ENCODE measurements around the gene SYNDIG1L.

Gene SYNDIG1L

GRCh38 chr14:74362361-74362915 lies 63.6 kb downstream of the SYNDIG1L start:
- Histone ChIP-seq H3K36me3 (ENCODE audit: control insufficient read depth, insufficient read depth, low read length) (no peaks in the 10 kb centered on the region), H3K27ac (no peak overlapping the region), H3K4me1 (peaks cover 2% of the 10 kb centered on the region), H3K4me2 (ENCODE audit: low read length) (no peak overlapping the region), H3K27me3 (ENCODE audit: control insufficient read depth, insufficient read depth, low read length) (no peaks in the 10 kb centered on the region), H2AFZ (peak overlapping the region; percentile 59), H3K9ac (no peak overlapping the region), H3K9me3 (ENCODE audit: control insufficient read depth, low read length) (no peaks in the 10 kb centered on the region), H3K4me3 (ENCODE audit: low read depth, low read length) (no peak overlapping the region), H3K79me2 (no peaks in the 10 kb centered on the region)
- TF ChIP-seq, protein P1, sequence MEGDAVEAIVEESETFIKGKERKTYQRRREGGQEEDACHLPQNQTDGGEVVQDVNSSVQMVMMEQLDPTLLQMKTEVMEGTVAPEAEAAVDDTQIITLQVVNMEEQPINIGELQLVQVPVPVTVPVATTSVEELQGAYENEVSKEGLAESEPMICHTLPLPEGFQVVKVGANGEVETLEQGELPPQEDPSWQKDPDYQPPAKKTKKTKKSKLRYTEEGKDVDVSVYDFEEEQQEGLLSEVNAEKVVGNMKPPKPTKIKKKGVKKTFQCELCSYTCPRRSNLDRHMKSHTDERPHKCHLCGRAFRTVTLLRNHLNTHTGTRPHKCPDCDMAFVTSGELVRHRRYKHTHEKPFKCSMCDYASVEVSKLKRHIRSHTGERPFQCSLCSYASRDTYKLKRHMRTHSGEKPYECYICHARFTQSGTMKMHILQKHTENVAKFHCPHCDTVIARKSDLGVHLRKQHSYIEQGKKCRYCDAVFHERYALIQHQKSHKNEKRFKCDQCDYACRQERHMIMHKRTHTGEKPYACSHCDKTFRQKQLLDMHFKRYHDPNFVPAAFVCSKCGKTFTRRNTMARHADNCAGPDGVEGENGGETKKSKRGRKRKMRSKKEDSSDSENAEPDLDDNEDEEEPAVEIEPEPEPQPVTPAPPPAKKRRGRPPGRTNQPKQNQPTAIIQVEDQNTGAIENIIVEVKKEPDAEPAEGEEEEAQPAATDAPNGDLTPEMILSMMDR (IDR thresholded peaks at IDR 0.05) = peak; percentile 96

GRCh38 chr14:74360163-74360562 lies 65.8 kb downstream of the SYNDIG1L start:
- TF ChIP-seq, protein P1 (IDR thresholded peaks at IDR 0.05) = no peak
- no peak overlapping the region for H3K4me2 ChIP-seq (ENCODE audit: low read length)
- peaks cover 2% of the 10 kb centered on the region for H3K4me1 ChIP-seq
- H2AFZ ChIP-seq = no peak overlapping the region
- H3K9ac ChIP-seq = no peak overlapping the region
- H3K9me3 ChIP-seq (ENCODE audit: control insufficient read depth, low read length) = no peaks in the 10 kb centered on the region
- H3K36me3 ChIP-seq (ENCODE audit: control insufficient read depth, insufficient read depth, low read length) = no peaks in the 10 kb centered on the region
- H3K79me2 ChIP-seq = no peaks in the 10 kb centered on the region
- no peaks in the 10 kb centered on the region for H3K27me3 ChIP-seq (ENCODE audit: control insufficient read depth, insufficient read depth, low read length)
- no peak overlapping the region for H3K4me3 ChIP-seq (ENCODE audit: low read depth, low read length)
- H3K27ac ChIP-seq = no peak overlapping the region

GRCh38 chr14:74358176-74358829 lies 67.7 kb downstream of the SYNDIG1L start:
- Histone ChIP-seq H3K4me3 (ENCODE audit: low read depth, low read length) (no peak overlapping the region), H3K9ac (no peak overlapping the region), H3K4me2 (ENCODE audit: low read length) (no peak overlapping the region), H3K36me3 (ENCODE audit: control insufficient read depth, insufficient read depth, low read length) (no peaks in the 10 kb centered on the region), H3K9me3 (ENCODE audit: control insufficient read depth, low read length) (no peaks in the 10 kb centered on the region), H3K4me1 (peaks cover 2% of the 10 kb centered on the region), H3K27ac (no peak overlapping the region), H2AFZ (no peak overlapping the region), H3K79me2 (no peaks in the 10 kb centered on the region), H3K27me3 (ENCODE audit: control insufficient read depth, insufficient read depth, low read length) (no peaks in the 10 kb centered on the region)
- TF ChIP-seq, protein P1 (IDR thresholded peaks at IDR 0.05) = no peak

- no peak overlapping the region for H2AFZ ChIP-seq
- H3K4me1 ChIP-seq = peaks cover 2% of the 10 kb centered on the region
- TF ChIP-seq, protein P1 (IDR thresholded peaks at IDR 0.05) = no peak
- no peak overlapping the region for H3K9ac ChIP-seq
- H3K27ac ChIP-seq = no peak overlapping the region
- H3K36me3 ChIP-seq (ENCODE audit: control insufficient read depth, insufficient read depth, low read length) = no peaks in the 10 kb centered on the region
- H3K4me2 ChIP-seq (ENCODE audit: low read length) = no peak overlapping the region
- H3K4me3 ChIP-seq (ENCODE audit: low read depth, low read length) = no peak overlapping the region
- H3K27me3 ChIP-seq (ENCODE audit: control insufficient read depth, insufficient read depth, low read length) = no peaks in the 10 kb centered on the region
- H3K79me2 ChIP-seq = no peaks in the 10 kb centered on the region
- H3K9me3 ChIP-seq (ENCODE audit: control insufficient read depth, low read length) = no peaks in the 10 kb centered on the region
Measured at GRCh38 chr14:74357585-74357984, 68.4 kb downstream of the SYNDIG1L start.

Measured in parathyroid adenoma (tissue), 2 donors.